SU-DHL-6 (cell line): ENCODE results near the gene ADCY7.

Source experiments
- EZH2phosphoT487 ChIP-seq: fragments of 200-600 bp; sonication (generic), shearing (Covaris generic); conservative IDR thresholded peaks from 2 replicates; pipeline ENCODE4 v1.6.1; 2018; ENCODE audit warnings: mild to moderate bottlenecking, antibody characterized with exemption, low read length, moderate library complexity, mixed read lengths
- TF ChIP-seq, protein P1 (sequence below): fragments of 200-600 bp; sonication (generic); IDR thresholded peaks from one replicate; pipeline ENCODE4 v1.5.1; 2017; ENCODE audit warnings: antibody characterized with exemption, mild to moderate bottlenecking, low read length, moderate library complexity; ENCODE audit not compliant: insufficient read depth, poor library complexity, severe bottlenecking

DNA sequence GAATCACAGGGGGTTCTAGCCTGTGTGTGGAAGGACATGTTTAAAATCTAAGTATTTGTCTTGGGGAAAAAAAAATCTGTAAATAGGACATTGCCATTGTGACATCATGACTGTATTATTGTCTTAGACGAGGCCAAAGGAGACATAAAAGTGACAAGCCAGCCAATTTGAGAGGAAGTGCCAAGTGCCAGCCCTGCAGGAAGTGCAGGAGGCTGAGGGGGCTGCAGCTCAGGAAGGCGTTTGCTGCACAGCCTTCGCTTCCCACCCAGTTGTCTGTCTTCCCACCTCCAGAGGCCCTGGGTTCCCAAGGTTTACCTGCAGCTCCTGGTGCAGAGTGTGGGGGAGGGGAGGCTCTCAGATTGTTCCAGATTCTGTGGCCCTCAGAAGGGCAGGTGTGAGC lies 1.3 kb downstream of the ADCY7 start:
- TF ChIP-seq, protein P1, sequence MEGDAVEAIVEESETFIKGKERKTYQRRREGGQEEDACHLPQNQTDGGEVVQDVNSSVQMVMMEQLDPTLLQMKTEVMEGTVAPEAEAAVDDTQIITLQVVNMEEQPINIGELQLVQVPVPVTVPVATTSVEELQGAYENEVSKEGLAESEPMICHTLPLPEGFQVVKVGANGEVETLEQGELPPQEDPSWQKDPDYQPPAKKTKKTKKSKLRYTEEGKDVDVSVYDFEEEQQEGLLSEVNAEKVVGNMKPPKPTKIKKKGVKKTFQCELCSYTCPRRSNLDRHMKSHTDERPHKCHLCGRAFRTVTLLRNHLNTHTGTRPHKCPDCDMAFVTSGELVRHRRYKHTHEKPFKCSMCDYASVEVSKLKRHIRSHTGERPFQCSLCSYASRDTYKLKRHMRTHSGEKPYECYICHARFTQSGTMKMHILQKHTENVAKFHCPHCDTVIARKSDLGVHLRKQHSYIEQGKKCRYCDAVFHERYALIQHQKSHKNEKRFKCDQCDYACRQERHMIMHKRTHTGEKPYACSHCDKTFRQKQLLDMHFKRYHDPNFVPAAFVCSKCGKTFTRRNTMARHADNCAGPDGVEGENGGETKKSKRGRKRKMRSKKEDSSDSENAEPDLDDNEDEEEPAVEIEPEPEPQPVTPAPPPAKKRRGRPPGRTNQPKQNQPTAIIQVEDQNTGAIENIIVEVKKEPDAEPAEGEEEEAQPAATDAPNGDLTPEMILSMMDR: no peak
- no peak for TF ChIP-seq EZH2phosphoT487
